H9 (cell line): ENCODE measurements around the gene ROPN1B. TPM values are rescaled to one million over a fixed set of nuclear protein-coding genes. Genes with fewer than 3 reads are reported as not detected.

Source experiments
- DNase-seq: peaks from one replicate; pipeline ENCODE4 v3.0.0-alpha.2; 2017
- H2AFZ ChIP-seq: one replicate; pipeline ENCODE4 v1.6.1; 2013; ENCODE audit warnings: mild to moderate bottlenecking, low read length, control low read depth, moderate library complexity
- H2AK5ac ChIP-seq: 2 replicates; pipeline ENCODE4 v1.6.1; 2013; ENCODE audit warnings: low read length, control low read depth, mixed read lengths; ENCODE audit not compliant: insufficient read length
- H2BK120ac ChIP-seq: one replicate; pipeline ENCODE4 v1.6.1; 2013; ENCODE audit warnings: low read depth, mild to moderate bottlenecking, low read length, control low read depth, inconsistent platforms; ENCODE audit not compliant: poor library complexity, severe bottlenecking
- H2BK12ac ChIP-seq: 2 replicates; pipeline ENCODE4 v1.6.1; 2013; ENCODE audit warnings: low read length, control low read depth, mixed read lengths, low read depth; ENCODE audit not compliant: insufficient read length
- H2BK15ac ChIP-seq: 2 replicates; pipeline ENCODE4 v1.6.1; 2013; ENCODE audit warnings: low read depth, low read length, control low read depth
- H2BK20ac ChIP-seq: one replicate; pipeline ENCODE4 v1.6.1; 2013; ENCODE audit warnings: low read depth, mild to moderate bottlenecking, low read length, control low read depth, inconsistent platforms; ENCODE audit not compliant: poor library complexity, severe bottlenecking
- H2BK5ac ChIP-seq: 2 replicates; pipeline ENCODE4 v1.6.1; 2013; ENCODE audit warnings: low read length, control low read depth, mixed read lengths; ENCODE audit not compliant: insufficient read length
- H3K14ac ChIP-seq: 2 replicates; pipeline ENCODE4 v1.6.1; 2013; ENCODE audit warnings: low read length, control low read depth; ENCODE audit not compliant: insufficient read depth
- H3K18ac ChIP-seq: 2 replicates; pipeline ENCODE4 v1.6.1; 2013; ENCODE audit warnings: low read depth, mild to moderate bottlenecking, mixed read lengths, low read length, control low read depth; ENCODE audit not compliant: insufficient read length
- H3K23ac ChIP-seq: 2 replicates; pipeline ENCODE4 v1.6.1; 2013; ENCODE audit warnings: low read length, control low read depth, mixed read lengths, low read depth; ENCODE audit not compliant: insufficient read length
- H3K23me2 ChIP-seq: 2 replicates; pipeline ENCODE4 v1.6.1; 2013; ENCODE audit warnings: low read depth, mild to moderate bottlenecking, mixed read lengths, low read length, control low read depth; ENCODE audit not compliant: insufficient read length, poor library complexity, severe bottlenecking
- H3K27ac ChIP-seq: 2 replicates; pipeline ENCODE4 v1.5.1; 2013; ENCODE audit warnings: low read length, control low read depth, mixed read lengths, low read depth; ENCODE audit not compliant: insufficient read length
- H3K27me3 ChIP-seq: 2 replicates; pipeline ENCODE4 v1.6.1; 2013; ENCODE audit warnings: low read length, control low read depth, inconsistent platforms; ENCODE audit not compliant: insufficient read depth
- H3K4ac ChIP-seq: 2 replicates; pipeline ENCODE4 v1.6.1; 2013; ENCODE audit warnings: low read depth, mild to moderate bottlenecking, control low read depth, inconsistent platforms, low read length, moderate library complexity
- H3K4me1 ChIP-seq: 2 replicates; pipeline ENCODE4 v1.6.1; 2013; ENCODE audit warnings: low read length, control low read depth, inconsistent platforms; ENCODE audit not compliant: insufficient read depth
- H3K4me2 ChIP-seq: 2 replicates; pipeline ENCODE4 v1.6.1; 2013; ENCODE audit warnings: low read length, control low read depth, mixed read lengths; ENCODE audit not compliant: insufficient read length, insufficient read depth
- H3K56ac ChIP-seq: 2 replicates; pipeline ENCODE4 v1.6.1; 2013; ENCODE audit warnings: low read depth, mild to moderate bottlenecking, mixed read lengths, low read length, control low read depth; ENCODE audit not compliant: insufficient read length
- H3K79me1 ChIP-seq: 2 replicates; pipeline ENCODE4 v1.6.1; 2013; ENCODE audit warnings: low read depth, mild to moderate bottlenecking, moderate library complexity, low read length, control low read depth, inconsistent platforms; ENCODE audit not compliant: insufficient read depth, poor library complexity, severe bottlenecking
- H3K79me2 ChIP-seq: 2 replicates; pipeline ENCODE4 v1.6.1; 2013; ENCODE audit warnings: low read length, control low read depth, inconsistent platforms; ENCODE audit not compliant: insufficient read depth
- H3K9ac ChIP-seq: 2 replicates; pipeline ENCODE4 v1.6.1; 2013; ENCODE audit warnings: low read length, control low read depth, mixed read lengths; ENCODE audit not compliant: insufficient read length; ENCODE audit errors: extremely low read depth
- H3K9me3 ChIP-seq: one replicate; pipeline ENCODE4 v1.6.1; 2013; ENCODE audit warnings: low read depth, low read length, inconsistent platforms; ENCODE audit not compliant: control insufficient read depth
- H3T11ph ChIP-seq: one replicate; pipeline ENCODE4 v1.6.1; 2013; ENCODE audit warnings: mild to moderate bottlenecking, low read length, control low read depth, inconsistent platforms
- H4K20me1 ChIP-seq: one replicate; pipeline ENCODE4 v1.6.1; 2013; ENCODE audit not compliant: control insufficient read depth, insufficient read length, insufficient read depth
- H4K5ac ChIP-seq: 2 replicates; pipeline ENCODE4 v1.6.1; 2013; ENCODE audit warnings: low read depth, mild to moderate bottlenecking, mixed read lengths, low read length, control low read depth; ENCODE audit not compliant: insufficient read length
- H4K8ac ChIP-seq: replicated peaks from 2 replicates; pipeline ENCODE4 v1.6.1; 2013; ENCODE audit warnings: low read length, control low read depth, mixed read lengths, low read depth; ENCODE audit not compliant: insufficient read length
- H4K91ac ChIP-seq: 2 replicates; pipeline ENCODE4 v1.6.1; 2013; ENCODE audit warnings: low read depth, mild to moderate bottlenecking, moderate library complexity, mixed read lengths, low read length, control low read depth; ENCODE audit not compliant: insufficient read length
- H3K27ac Mint-ChIP-seq, 3 experiments: 2 replicates in 2 of 3; 3 replicates in 1 of 3; pipeline ENCODE4 v1.8.0; 2020 to 2021; ENCODE audit warnings: mixed read lengths in 3 of 3, mild to moderate bottlenecking in 1 of 3, moderate library complexity in 1 of 3
- H3K27me3 Mint-ChIP-seq: 2 replicates; pipeline ENCODE4 v1.8.0; 2021; ENCODE audit warnings: low read depth, mild to moderate bottlenecking, moderate library complexity, mixed read lengths
- H3K36me3 Mint-ChIP-seq, 3 experiments: 2 replicates in 2 of 3; 3 replicates in 1 of 3; pipeline ENCODE4 v1.8.0; 2020 to 2021; ENCODE audit warnings: low read depth in 3 of 3, mixed read lengths in 3 of 3; ENCODE audit not compliant: insufficient read depth in 1 of 3
- H3K4me1 Mint-ChIP-seq, 2 experiments: 2 replicates each; pipeline ENCODE4 v1.8.0; 2020; ENCODE audit warnings: mixed read lengths in 2 of 2
- H3K4me3 Mint-ChIP-seq, 2 experiments: 2 replicates in 1 of 2; 3 replicates in 1 of 2; pipeline ENCODE4 v1.8.0; 2020 to 2021; ENCODE audit warnings: mild to moderate bottlenecking in 2 of 2, mixed read lengths in 2 of 2, moderate library complexity in 1 of 2
- H3K9me3 Mint-ChIP-seq, 2 experiments: 2 replicates in 1 of 2; 3 replicates in 1 of 2; pipeline ENCODE4 v1.8.0; 2020; ENCODE audit warnings: mild to moderate bottlenecking in 2 of 2, mixed read lengths in 2 of 2, moderate library complexity in 1 of 2
- WGBS: extraction: QIAGEN DNeasy Blood & Tissue Kit; methylation state at CpG from one replicate; pipeline ENCODE4 v1.1.7; 2013; ENCODE audit warnings: missing lambda C conversion rate, low lambda C conversion rate, mixed read lengths; ENCODE audit not compliant: insufficient read length; ENCODE audit errors: extremely low coverage; 5-methylcytosine and 5-hydroxymethylcytosine counted together
- total RNA-seq: library from RNA; stranded (reverse); gene quantifications from 2 replicates; pipeline ENCODE4 v1.2.1, GENCODE V29; 2021
- TF ChIP-seq, protein P1 (sequence below): fragments of 200-600 bp; sonication (generic); conservative IDR thresholded peaks from 3 replicates; pipeline ENCODE4 v1.8.0; 2021; ENCODE audit warnings: antibody characterized with exemption, mild to moderate bottlenecking

Gene ROPN1B
- total RNA-seq, 1 experiment from 2014 or later, result not detected

DNA sequence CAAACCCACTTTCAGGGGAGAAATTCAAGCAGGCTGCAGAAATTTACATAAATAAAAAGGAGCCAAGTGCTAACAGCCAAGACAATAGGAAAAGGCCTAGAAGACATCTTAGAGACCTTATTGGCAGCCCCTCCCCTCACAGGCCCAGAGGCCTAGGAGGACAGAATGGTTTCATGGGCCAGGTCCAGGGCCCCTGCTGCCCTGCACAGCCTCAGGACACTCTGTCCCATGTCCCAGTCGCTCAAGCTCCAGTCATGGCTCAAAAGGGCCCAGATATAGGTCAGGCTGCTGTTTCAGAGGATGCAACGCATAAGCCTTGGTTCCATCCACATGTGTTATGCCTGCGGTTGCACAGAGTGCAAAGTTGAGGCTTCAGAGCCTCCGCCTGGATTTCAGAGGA is 59.1 kb downstream of the ROPN1B start:
- Histone ChIP-seq H3K79me2 (no peaks in the 10 kb centered on the region), H3K27me3 (no peaks in the 10 kb centered on the region), H3K27ac (no peak overlapping the region), H3K4me1 (peaks cover 3% of the 10 kb centered on the region; the same call in 1 of the 2 replicates), H4K91ac (no peak overlapping the region), H3K14ac (no peak overlapping the region), H3K79me1 (no peaks in the 10 kb centered on the region), H3T11ph (no peak overlapping the region), H3K9me3 (peaks cover 16% of the 10 kb centered on the region), H2BK120ac (no peak overlapping the region), H2BK20ac (no peak overlapping the region), H3K4ac (no peak overlapping the region), H4K8ac (no peak overlapping the region), H3K18ac (no peak overlapping the region), H3K4me2 (no peak overlapping the region), H3K56ac (no peak overlapping the region), H4K20me1 (no peaks in the 10 kb centered on the region), H4K5ac (no peak overlapping the region), H2BK15ac (no peak overlapping the region), H3K9ac (no peak overlapping the region), H3K23me2 (no peaks in the 10 kb centered on the region), H2AFZ (no peak overlapping the region), H2AK5ac (no peak overlapping the region), H2BK5ac (no peak overlapping the region), H3K23ac (no peak overlapping the region), H2BK12ac (no peak overlapping the region)
- H3K36me3 Mint-ChIP-seq, result peaks cover 40 to 66% (median 54%) of the 10 kb centered on the region in 3 experiments
- no CpG with 5 or more reads among the region's 4 CpGs for WGBS
- H3K9me3 Mint-ChIP-seq, result peaks cover 25 to 29% of the 10 kb centered on the region in 2 experiments
- DNase-seq, result peak; percentile 18
- H3K27me3 Mint-ChIP-seq, result peaks cover 3% of the 10 kb centered on the region
- H3K4me1 Mint-ChIP-seq, result peaks cover 13 to 14% of the 10 kb centered on the region in 2 experiments
- TF ChIP-seq, protein P1, sequence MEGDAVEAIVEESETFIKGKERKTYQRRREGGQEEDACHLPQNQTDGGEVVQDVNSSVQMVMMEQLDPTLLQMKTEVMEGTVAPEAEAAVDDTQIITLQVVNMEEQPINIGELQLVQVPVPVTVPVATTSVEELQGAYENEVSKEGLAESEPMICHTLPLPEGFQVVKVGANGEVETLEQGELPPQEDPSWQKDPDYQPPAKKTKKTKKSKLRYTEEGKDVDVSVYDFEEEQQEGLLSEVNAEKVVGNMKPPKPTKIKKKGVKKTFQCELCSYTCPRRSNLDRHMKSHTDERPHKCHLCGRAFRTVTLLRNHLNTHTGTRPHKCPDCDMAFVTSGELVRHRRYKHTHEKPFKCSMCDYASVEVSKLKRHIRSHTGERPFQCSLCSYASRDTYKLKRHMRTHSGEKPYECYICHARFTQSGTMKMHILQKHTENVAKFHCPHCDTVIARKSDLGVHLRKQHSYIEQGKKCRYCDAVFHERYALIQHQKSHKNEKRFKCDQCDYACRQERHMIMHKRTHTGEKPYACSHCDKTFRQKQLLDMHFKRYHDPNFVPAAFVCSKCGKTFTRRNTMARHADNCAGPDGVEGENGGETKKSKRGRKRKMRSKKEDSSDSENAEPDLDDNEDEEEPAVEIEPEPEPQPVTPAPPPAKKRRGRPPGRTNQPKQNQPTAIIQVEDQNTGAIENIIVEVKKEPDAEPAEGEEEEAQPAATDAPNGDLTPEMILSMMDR, result no peak
- H3K4me3 Mint-ChIP-seq, result no peak overlapping the region
- no peak overlapping the region for H3K27ac Mint-ChIP-seq
